GM12878 (cell line): ENCODE data around the gene HOXD12.

Experiments
- BHLHE40 ChIP-seq, 2 experiments: fragments of 450-650 bp in 1 of 2; IDR thresholded peaks; 2 replicates each; pipeline ENCODE4 v1.6.1; 2011 to 2017; ENCODE audit warnings: low read depth in 2 of 2, borderline replicate concordance in 1 of 2, improper control_type of control experiment in 1 of 2, low read length in 1 of 2, mild to moderate bottlenecking in 1 of 2
- MXI1 ChIP-seq: fragments of 150-350 bp; IDR thresholded peaks from 2 replicates; pipeline ENCODE4 v1.6.1; 2011; ENCODE audit warnings: low read depth, mild to moderate bottlenecking, inconsistent platforms, low read length, improper control_type of control experiment
- POLR2AphosphoS5 ChIP-seq: IDR thresholded peaks from 2 replicates; pipeline ENCODE4 v1.6.1; 2011; ENCODE audit warnings: mild to moderate bottlenecking, low read length, inconsistent platforms
- SMC3 ChIP-seq: IDR thresholded peaks from 2 replicates; pipeline ENCODE4 v1.6.1; 2011; ENCODE audit warnings: low read length, improper control_type of control experiment, borderline replicate concordance

- TF ChIP-seq MXI1: no peak
- TF ChIP-seq SMC3: no peak
- no peak for TF ChIP-seq POLR2AphosphoS5
- no peak for TF ChIP-seq BHLHE40 (IDR thresholded peaks at IDR 0.05; ENCODE audit: borderline replicate concordance in 1 of 2, low read depth in 2 of 2, low read length in 1 of 2)
These were observed 2.2 kb downstream of the HOXD12 start for GRCh38 chr2:176101842-176102241.
